AG09319 (cell line): ENCODE results near the gene CUEDC1.

Source experiments
- DNase-seq: peaks from one replicate; pipeline ENCODE4 v3.0.0-alpha.2; 2010; ENCODE audit warnings: low read depth; ENCODE audit errors: extremely low read depth
- CTCF ChIP-seq: IDR thresholded peaks from 2 replicates; pipeline ENCODE4 v1.5.1; 2011; ENCODE audit warnings: low read depth, mild to moderate bottlenecking, inconsistent platforms, low read length, moderate library complexity

CUEDC1 gene

GRCh38 chr17:57909551-57909950, 45.7 kb downstream of the CUEDC1 start:
- no peak for DNase-seq
- no peak for TF ChIP-seq CTCF

- no peak for DNase-seq
- TF ChIP-seq CTCF, result no peak
Measured at GRCh38 chr17:57908278-57908677, 46.9 kb downstream of the CUEDC1 start.

- no peak; the same call in 1 of the 2 replicates for TF ChIP-seq CTCF
- DNase-seq, result no peak
Measured at GRCh38 chr17:57906910-57907309, 48.3 kb downstream of the CUEDC1 start.

GRCh38 chr17:57905875-57906455, 49.2 kb downstream of the CUEDC1 start:
- no peak for DNase-seq

GRCh38 chr17:57903961-57904360, 51.3 kb downstream of the CUEDC1 start:
- DNase-seq, result no peak
- TF ChIP-seq CTCF, result no peak

More at GRCh38 chr17:57905875-57906455, 49.2 kb downstream of the CUEDC1 start:
- no peak for TF ChIP-seq CTCF

GRCh38 chr17:57902800-57903759, 52.1 kb downstream of the CUEDC1 start:
- no peak for TF ChIP-seq CTCF
- no peak for DNase-seq
